ENCODE data around the gene GABRA1.

DNA sequence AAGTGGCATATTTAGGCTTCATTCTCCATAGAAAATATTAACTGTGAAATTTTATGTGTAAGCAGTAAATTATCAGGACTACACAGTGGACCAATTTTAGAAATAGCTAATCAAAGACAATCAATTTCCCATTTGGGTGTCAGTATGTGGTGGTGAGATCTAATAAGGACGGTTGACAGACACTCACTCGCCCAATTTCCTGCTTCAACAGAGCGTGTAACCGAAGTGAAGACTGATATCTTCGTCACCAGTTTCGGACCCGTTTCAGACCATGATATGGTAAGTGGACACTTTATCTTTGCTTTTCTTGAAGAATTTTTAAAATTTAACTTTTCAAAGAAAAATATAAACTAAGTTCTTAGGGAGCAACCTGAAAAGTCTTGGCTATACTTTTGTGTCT is 17.6 kb downstream of the GABRA1 start:
- TF ChIP-seq EZH2 (IDR thresholded peaks at IDR 0.05; ENCODE audit: insufficient read depth, poor library complexity, severe bottlenecking) (no peak), EZH2phosphoT487 (IDR thresholded peaks at IDR 0.05; ENCODE audit: insufficient read depth, low read depth) (no peak)
